NCI-H82 (cell line): ENCODE data around the gene REM2.

Experiments
- DNase-seq: peaks from one replicate; lab custom pipeline; 2025; lab: John Stamatoyannopoulos, UW

Gene REM2

GRCh38 chr14:22929961-22930364 is 46.9 kb downstream of the REM2 start:
- no peak for DNase-seq

GRCh38 chr14:22932146-22932545 is 49.1 kb downstream of the REM2 start:
- DNase-seq = no peak

DNA sequence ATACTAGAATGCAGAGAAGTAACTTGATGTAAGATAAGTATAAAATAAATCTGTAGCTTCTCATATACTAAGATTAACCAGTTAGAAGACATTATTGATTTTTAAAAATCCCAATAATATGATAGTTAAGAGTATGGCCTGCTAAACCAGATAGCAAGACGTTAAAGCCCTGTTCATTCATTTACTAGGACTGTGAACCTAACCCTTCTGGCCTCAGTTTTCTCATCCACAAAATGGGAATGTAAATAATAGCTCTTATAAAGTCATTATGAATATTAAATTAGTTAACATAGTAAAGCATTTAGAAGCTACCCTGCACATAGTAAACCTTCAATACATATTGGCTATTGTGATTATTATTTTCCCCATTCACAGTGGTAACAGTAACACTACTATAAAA is 52.1 kb downstream of the REM2 start:
- no peak for DNase-seq
